Ovary (tissue), 9 donors: ENCODE measurements around the gene DVL1. TPM values are rescaled to one million over a fixed set of nuclear protein-coding genes. Genes with fewer than 3 reads are reported as not detected.

Experiments
- DNase-seq, 5 donors: peaks; one replicate each; pipeline ENCODE4 v3.0.0-alpha.2; 2019 to 2020
- H3K27ac ChIP-seq, 2 donors: fragments of 200-600 bp; one replicate each; pipeline versions ENCODE4 v1.5.1 to v1.8.0; 2019 to 2022
- H3K27me3 ChIP-seq: fragments of 200-600 bp; one replicate; pipeline ENCODE4 v1.8.0; 2022
- H3K36me3 ChIP-seq: fragments of 200-600 bp; sonication (generic); one replicate; pipeline ENCODE4 v1.5.1; 2019
- H3K4me1 ChIP-seq: one replicate; pipeline ENCODE4 v1.8.1; 2013; ENCODE audit warnings: mild to moderate bottlenecking, moderate library complexity; ENCODE audit not compliant: insufficient read depth
- H3K4me3 ChIP-seq: fragments of 200-600 bp; sonication (generic); one replicate; pipeline ENCODE4 v1.5.1; 2017
- H3K9me3 ChIP-seq, 2 donors: fragments of 200-600 bp in 1 of 2; sonication (generic) in 1 of 2; one replicate each; pipeline versions ENCODE4 v1.5.1 to v1.8.1; 2013 to 2019; ENCODE audit warnings: mild to moderate bottlenecking in 1 of 2, moderate library complexity in 1 of 2
- EP300 ChIP-seq: sonication (generic); formaldehyde crosslinking; IDR thresholded peaks from one replicate; pipeline ENCODE4 v1.6.1; 2017; ENCODE audit warnings: antibody characterized with exemption
- POLR2A ChIP-seq: fragments of 450-650 bp; IDR thresholded peaks from one replicate; pipeline ENCODE4 v1.6.1; 2017; ENCODE audit warnings: antibody characterized with exemption, mild to moderate bottlenecking, moderate library complexity
- WGBS, 3 donors: extraction: QIAGEN DNeasy Blood & Tissue Kit in 1 of 3; methylation state at CpG; one replicate each; pipeline versions ENCODE4 v1.1.5 to v1.1.7; 2013 to 2017; 5-methylcytosine and 5-hydroxymethylcytosine counted together
- intact Hi-C, 4 donors: fragments of 100-400 bp; cut with DNase I; formaldehyde crosslinking; loops; one replicate each; pipeline versions ENCODE4 v1.11.0 to v1.15.1; 2022 to 2023
- polyA plus RNA-seq, 2 donors: library from polyadenylated mRNA; stranded (reverse); fragments of 200-250 nt in 1 of 2; fragments of 350-450 nt in 1 of 2; fragmentation: Illumina TruSeq in 1 of 2; extraction: RNeasy Lipid Tissue Mini Kit (QIAGEN cat#74804) in 1 of 2; gene quantifications; one replicate each; pipeline ENCODE4 v1.2.3, GENCODE V29; 2013 to 2014
- total RNA-seq, 7 donors: library from RNA; depleted of rRNA in 2 of 7; stranded (reverse); fragments of >200 nt in 2 of 7; fragmentation: NEBNext Ultra II Directional in 3 of 7; extraction: Animal tissue kit (Norgen Biotek cat#: 25700) in 3 of 7; gene quantifications; one replicate each; pipeline versions ENCODE4 v1.1.0 to v1.2.4, GENCODE V29; 2016 to 2023
- TF ChIP-seq, protein P1 (sequence below), 3 donors: fragments of 450-650 bp in 2 of 3; fragments of 200-600 bp in 1 of 3; IDR thresholded peaks; one replicate each; pipeline versions ENCODE4 v1.5.1 to v1.8.0; 2016 to 2022; ENCODE audit warnings: antibody characterized with exemption in 3 of 3, mild to moderate bottlenecking in 1 of 3
- donor health status: DM: no; HTN: no; CAD: no; lungs with moderate emphysema.
- donor health status: DM: no; HTN: no; CAD: no.
- donor health status: Bipolar disorder and iron deficiency.
- donor health status: DM: yes; HTN: yes; CAD: no.
- donor health status: DM: no; HTN: no; CAD: no.
- donor health status: DM: yes; HTN: yes; CAD: no.

DVL1 gene
- total and polyA plus RNA-seq, 9 donors, result 2.1 to 85.2 (median 62.5) TPM

DNA sequence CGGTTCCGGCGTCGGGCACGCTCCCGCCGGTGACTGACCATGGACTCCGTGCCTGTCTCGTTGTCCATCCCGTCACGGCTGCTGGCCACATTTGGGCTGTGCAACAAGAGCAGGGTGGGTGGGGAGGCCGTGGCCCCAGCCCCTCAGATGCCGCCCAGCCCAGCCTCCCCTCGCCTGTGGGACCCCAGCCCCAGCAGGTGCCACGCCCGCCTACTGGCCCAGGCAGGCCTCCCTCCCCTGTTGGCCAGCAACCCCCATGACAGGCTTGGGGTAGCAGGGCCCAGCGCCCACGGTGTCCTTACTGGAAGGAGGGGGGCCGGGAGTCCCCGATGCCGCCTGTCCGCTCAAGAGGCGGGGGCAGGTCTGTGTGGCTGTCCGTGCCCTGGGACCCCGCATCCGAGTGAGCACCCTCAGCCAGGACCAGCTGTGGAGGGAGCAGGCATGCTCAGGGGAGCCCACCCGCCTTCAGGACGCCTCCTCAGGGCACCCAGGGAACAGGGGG lies 7.1 kb downstream of the DVL1 start:
- Histone ChIP-seq H3K27me3 (no peaks in the 10 kb centered on the region), H3K4me1 (peaks cover 14% of the 10 kb centered on the region), H3K4me3 (no peak overlapping the region), H3K9me3 (no peaks in the 10 kb centered on the region), H3K27ac (no peak overlapping the region), H3K36me3 (no peaks in the 10 kb centered on the region)
- no peak for TF ChIP-seq POLR2A
- 91 to 93% (median 93%) methylated on average over 23 to 28 of the region's 28 CpGs for WGBS, 3 donors
- intact Hi-C loops, result no loop called here
- DNase-seq, result no peak

DNA sequence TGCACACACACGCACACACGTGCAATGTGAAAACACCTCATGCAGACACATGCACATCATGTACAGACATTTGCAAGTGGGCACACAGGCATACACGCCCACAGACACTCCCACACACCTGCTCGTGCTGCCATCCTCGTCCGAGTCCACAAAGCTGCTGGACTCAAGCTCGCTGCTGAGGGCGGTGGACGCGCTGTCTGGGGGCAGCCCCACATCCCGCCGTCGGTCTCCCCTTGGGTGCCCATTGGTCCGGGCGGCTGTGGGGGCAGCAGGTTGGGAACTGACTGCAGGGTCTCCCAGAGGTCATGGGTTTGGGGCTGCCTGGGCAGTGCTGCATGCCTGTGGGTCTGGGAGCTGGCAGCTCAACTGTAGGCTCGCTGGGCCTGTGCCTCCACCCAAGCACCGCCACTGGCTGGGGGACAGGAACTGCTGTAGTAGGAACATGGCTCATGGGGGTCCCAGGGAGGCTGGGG lies 7.6 kb downstream of the DVL1 start:
- H3K4me3 ChIP-seq, result no peak overlapping the region
- peaks cover 10% of the 10 kb centered on the region for H3K4me1 ChIP-seq
- WGBS, 3 donors, result 85 to 90% (median 89%) methylated on average over 17 of the region's 17 CpGs
- no peak for TF ChIP-seq POLR2A
- intact Hi-C loops, result no loop called here
- no peaks in the 10 kb centered on the region for H3K27me3 ChIP-seq
- DNase-seq, result no peak
- H3K9me3 ChIP-seq, result no peaks in the 10 kb centered on the region
- H3K27ac ChIP-seq, result no peak overlapping the region
- H3K36me3 ChIP-seq, result no peaks in the 10 kb centered on the region

DNA sequence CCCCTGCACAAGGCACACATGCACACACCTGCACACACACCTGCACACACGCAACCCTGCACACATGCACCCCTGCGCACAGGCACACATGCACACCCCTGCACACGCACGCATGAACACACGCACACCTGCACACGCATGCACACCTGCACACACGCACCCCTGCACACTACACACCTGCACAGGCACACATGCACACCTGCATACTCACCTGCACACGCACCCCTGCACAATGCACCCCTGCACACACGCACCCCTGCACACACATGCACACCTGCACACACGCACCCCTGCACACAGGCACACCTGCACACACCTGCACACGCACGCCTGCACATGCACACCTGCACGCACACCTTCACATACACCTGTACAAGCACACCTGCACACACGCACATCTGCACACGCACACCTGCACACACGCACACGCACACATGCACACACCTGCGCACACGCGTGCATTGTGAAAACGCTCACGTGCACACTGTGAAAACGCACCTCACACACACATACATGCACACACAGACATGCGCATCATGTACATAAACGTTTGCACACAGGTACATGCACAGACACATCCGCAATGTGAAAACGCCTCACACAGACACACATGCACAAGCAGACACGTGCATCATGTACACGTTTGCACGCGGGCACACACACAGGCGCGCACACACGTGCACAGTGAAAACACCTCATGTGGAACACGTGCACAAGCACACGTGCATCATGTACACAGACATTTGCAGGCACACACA lies 8.2 kb downstream of the DVL1 start:
- H3K9me3 ChIP-seq, result no peaks in the 10 kb centered on the region
- WGBS, 3 donors, result 88 to 90% (median 88%) methylated on average over 36 of the region's 36 CpGs
- TF ChIP-seq EP300 (no peak), POLR2A (no peak)
- TF ChIP-seq, protein P1, sequence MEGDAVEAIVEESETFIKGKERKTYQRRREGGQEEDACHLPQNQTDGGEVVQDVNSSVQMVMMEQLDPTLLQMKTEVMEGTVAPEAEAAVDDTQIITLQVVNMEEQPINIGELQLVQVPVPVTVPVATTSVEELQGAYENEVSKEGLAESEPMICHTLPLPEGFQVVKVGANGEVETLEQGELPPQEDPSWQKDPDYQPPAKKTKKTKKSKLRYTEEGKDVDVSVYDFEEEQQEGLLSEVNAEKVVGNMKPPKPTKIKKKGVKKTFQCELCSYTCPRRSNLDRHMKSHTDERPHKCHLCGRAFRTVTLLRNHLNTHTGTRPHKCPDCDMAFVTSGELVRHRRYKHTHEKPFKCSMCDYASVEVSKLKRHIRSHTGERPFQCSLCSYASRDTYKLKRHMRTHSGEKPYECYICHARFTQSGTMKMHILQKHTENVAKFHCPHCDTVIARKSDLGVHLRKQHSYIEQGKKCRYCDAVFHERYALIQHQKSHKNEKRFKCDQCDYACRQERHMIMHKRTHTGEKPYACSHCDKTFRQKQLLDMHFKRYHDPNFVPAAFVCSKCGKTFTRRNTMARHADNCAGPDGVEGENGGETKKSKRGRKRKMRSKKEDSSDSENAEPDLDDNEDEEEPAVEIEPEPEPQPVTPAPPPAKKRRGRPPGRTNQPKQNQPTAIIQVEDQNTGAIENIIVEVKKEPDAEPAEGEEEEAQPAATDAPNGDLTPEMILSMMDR (IDR thresholded peaks at IDR 0.05), result no peak
- H3K36me3 ChIP-seq, result no peaks in the 10 kb centered on the region
- intact Hi-C loops, result no loop called here
- H3K27me3 ChIP-seq, result no peaks in the 10 kb centered on the region
- DNase-seq, result no peak
- no peak overlapping the region for H3K27ac ChIP-seq
- peaks cover 3% of the 10 kb centered on the region for H3K4me1 ChIP-seq
- no peak overlapping the region for H3K4me3 ChIP-seq

DNA sequence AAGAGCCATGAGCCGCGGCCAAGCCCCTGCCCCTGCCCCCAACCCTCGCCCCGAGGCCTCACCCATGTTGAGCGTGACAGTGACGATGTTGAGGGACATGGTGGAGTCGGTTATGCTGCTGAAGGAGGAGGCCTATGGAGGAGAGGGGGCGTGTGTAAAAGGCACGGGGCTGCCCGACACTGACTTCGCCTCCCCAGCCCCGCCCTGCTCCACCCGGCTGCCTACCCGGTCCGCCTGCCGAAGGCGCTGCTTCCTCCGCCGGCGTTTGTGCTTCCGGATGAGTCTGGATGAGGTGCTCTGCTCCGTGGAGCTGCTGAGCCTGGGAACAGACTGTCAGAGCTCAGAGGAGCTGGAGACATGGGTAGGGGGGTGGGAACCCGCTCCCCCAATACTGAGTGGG lies 9.0 kb downstream of the DVL1 start:
- H3K27ac ChIP-seq, result no peak overlapping the region
- H3K4me3 ChIP-seq, result no peak overlapping the region
- no peaks in the 10 kb centered on the region for H3K4me1 ChIP-seq
- H3K36me3 ChIP-seq, result no peaks in the 10 kb centered on the region
- H3K9me3 ChIP-seq, result no peaks in the 10 kb centered on the region
- TF ChIP-seq POLR2A (no peak), EP300 (no peak)
- TF ChIP-seq, protein P1 (IDR thresholded peaks at IDR 0.05), result no peak
- intact Hi-C loops, result no loop called here
- 87 to 90% (median 89%) methylated on average over 23 of the region's 23 CpGs for WGBS, 3 donors
- no peaks in the 10 kb centered on the region for H3K27me3 ChIP-seq
- no peak for DNase-seq

DNA sequence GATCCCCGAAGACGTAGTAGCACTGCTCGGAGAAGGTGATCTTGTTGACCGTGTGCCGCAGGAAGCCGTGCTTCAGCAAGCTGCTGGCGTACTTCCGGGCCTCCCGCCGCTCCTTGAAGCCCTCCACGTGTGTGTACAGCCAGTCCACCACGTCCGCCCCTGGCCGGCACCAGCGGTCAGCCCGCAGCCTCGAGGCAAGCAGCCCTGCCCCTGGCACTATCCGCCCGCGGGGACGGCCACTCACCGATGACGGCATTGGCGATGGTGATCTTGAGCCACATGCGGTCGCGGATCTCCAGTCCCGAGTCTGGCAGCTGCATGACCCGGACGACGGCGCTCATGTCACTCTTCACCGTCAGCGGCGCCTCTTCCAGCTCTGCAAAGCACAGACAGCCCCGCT lies 10.9 kb downstream of the DVL1 start:
- no peaks in the 10 kb centered on the region for H3K27me3 ChIP-seq
- 90 to 93% (median 92%) methylated on average over 36 of the region's 36 CpGs for WGBS, 3 donors
- no peak overlapping the region for H3K4me3 ChIP-seq
- DNase-seq, result no peak
- intact Hi-C loops, result no loop called here
- TF ChIP-seq POLR2A (no peak), EP300 (no peak)
- TF ChIP-seq, protein P1 (IDR thresholded peaks at IDR 0.05), result no peak
- no peak overlapping the region for H3K27ac ChIP-seq
- no peaks in the 10 kb centered on the region for H3K4me1 ChIP-seq
- H3K36me3 ChIP-seq, result no peaks in the 10 kb centered on the region
- no peaks in the 10 kb centered on the region for H3K9me3 ChIP-seq
